Activated CD4-positive, alpha-beta T cell treated with anti-CD3 and anti-CD28 coated beads, Interleukin-10, Interleukin-2, amounts not matched to agents 100 ng/mL and 50 ng/mL, durations not matched to agents 16 hours and 8 hours (primary cell): ENCODE measurements around the gene KCNJ15.
A peak's percentile ranks its signal among the peaks of the same experiment; 100 is the strongest.

Source experiments
- DNase-seq: peaks from one replicate; pipeline ENCODE4 v3.0.0-alpha.2; 2020

The KCNJ15 gene

GRCh38 chr21:38300141-38300578 is 43.4 kb downstream of the KCNJ15 start:
- DNase-seq = peak; percentile 44

GRCh38 chr21:38301321-38302214 is 44.8 kb downstream of the KCNJ15 start:
- no peak for DNase-seq

DNA sequence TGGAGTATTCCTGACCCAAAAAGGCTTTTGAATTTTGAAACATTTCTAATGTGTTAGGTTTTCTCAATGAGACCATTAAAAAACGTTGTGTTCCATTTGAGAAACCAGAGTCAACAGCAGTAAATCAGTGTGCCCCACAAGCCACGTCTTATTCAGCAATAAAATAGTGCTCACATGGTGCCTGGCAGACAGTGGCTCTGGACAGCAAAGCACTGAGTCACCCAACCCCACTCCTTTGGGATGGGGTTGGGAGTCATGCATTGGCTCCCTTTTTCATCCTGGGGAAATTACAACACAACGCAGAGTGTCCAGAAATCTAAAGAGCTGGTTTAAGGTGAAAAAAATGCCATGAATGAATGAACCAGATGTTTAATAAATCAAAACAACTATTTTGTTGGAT is 46.5 kb downstream of the KCNJ15 start:
- DNase-seq = no peak

GRCh38 chr21:38306433-38307141 is 49.8 kb downstream of the KCNJ15 start:
- DNase-seq = peak; percentile 24

GRCh38 chr21:38307771-38308531 is 51.2 kb downstream of the KCNJ15 start:
- DNase-seq = no peak

DNA sequence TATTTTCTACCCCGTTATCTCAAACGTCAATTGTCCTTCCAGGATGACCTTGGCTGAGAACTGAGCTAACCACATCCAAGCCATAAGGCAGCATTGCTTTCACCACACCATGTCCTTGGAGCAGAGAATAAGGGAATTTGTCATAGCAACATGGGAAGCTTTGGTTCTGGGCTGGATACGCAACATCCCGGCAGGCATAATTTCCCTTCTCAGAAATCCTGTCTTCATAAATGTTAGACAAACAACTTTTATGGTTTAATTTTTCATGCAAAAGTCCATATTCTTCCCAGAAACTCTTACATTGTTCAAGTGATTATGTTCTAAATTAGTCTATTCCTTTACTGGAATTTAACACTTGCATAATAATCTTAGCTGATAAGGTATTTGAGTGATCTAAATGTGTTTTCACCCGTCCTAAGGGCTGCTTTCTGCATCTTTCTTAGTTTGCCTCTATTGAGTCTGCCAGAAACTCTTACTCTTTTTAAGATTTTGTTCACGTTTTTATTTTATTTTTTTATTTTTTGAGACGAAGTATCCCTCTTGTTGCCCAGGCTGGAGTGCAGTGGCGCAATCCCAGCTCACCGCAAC is 51.8 kb downstream of the KCNJ15 start:
- DNase-seq = no peak

GRCh38 chr21:38310646-38311485 is 54.1 kb downstream of the KCNJ15 start:
- no peak for DNase-seq

DNA sequence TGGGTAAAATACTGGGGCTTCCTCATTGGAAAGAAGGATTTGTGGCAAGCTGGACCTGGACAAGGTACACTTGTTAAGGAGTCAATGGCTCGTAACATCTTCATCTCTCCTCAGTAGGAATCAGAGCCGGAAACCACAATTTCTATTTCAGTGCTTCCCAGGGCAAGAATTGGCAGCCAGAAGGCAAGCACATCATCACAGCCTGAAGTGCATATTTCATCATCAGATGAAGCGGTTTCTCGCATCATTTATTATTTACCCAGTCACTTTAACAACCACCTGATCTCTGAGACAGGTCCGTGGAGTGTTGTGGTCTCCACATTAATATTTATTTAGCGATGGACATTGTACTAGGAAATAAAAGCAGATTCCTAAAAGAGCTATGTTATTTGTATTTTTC is 55.0 kb downstream of the KCNJ15 start:
- DNase-seq = no peak

DNA sequence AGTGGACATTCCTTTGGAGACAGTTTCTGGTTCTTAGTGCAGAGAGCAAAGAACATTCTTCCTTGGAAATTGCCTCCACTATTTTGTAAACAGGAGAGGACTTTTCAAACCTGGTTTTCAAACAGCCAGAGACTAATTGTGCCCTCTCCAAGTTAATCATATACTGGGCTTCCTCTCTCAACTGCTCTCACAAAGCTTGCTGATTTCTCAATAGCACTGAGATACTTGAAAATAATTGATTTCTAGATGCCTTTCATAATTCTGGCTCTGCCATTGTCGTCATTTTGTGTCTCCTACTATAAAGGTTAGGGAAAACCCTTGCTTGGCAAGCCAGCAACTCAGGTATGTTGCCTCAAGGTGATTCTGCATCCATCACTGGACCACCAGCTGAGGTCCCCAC is 56.0 kb downstream of the KCNJ15 start:
- DNase-seq = no peak

DNA sequence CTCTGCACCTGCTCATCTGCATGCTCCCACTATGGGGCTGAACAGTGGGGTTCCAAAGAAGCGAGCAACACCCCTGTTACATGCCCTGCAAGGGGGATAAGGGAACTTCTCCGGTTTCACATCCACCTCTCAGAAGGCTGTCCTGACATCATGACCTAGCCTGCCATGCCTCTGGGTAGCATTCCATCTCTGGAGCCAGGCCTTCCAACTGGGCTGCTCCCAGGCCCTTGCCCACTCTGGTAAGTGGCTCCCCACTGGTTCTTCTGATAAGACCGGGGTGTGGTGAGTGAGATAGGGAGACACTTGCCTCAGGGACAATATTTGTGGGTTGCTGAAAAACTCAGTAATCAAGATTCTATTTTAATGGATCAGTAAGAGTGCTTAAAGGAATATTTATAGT is 57.8 kb downstream of the KCNJ15 start:
- DNase-seq = no peak

GRCh38 chr21:38315122-38315521 is 58.3 kb downstream of the KCNJ15 start:
- DNase-seq = no peak

DNA sequence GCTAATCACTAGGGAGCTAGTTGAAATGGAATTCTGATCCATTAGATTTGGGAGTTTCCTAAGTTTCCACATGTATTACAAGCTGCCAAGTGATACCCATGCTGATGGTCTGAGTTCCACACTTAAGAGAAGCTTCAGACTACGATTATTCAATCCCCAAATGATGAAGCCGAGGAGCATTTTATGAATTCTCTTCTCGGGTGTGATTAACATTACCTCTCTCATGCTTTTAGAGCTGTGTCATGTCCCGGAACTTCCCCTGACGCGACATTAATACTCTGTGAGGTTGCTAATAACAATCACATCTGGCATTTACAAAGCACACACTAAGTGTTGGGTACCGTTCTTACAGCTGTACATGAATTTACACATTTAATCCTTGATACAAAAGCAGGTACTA is 63.0 kb downstream of the KCNJ15 start:
- DNase-seq = no peak

GRCh38 chr21:38321568-38321967 is 64.8 kb downstream of the KCNJ15 start:
- no peak for DNase-seq

- DNase-seq = no peak
Observed at GRCh38 chr21:38322311-38322950, 65.6 kb downstream of the KCNJ15 start.

GRCh38 chr21:38323721-38324531 is 67.1 kb downstream of the KCNJ15 start:
- peak; percentile 5 for DNase-seq

GRCh38 chr21:38325216-38325615 is 68.4 kb downstream of the KCNJ15 start:
- DNase-seq = no peak

DNA sequence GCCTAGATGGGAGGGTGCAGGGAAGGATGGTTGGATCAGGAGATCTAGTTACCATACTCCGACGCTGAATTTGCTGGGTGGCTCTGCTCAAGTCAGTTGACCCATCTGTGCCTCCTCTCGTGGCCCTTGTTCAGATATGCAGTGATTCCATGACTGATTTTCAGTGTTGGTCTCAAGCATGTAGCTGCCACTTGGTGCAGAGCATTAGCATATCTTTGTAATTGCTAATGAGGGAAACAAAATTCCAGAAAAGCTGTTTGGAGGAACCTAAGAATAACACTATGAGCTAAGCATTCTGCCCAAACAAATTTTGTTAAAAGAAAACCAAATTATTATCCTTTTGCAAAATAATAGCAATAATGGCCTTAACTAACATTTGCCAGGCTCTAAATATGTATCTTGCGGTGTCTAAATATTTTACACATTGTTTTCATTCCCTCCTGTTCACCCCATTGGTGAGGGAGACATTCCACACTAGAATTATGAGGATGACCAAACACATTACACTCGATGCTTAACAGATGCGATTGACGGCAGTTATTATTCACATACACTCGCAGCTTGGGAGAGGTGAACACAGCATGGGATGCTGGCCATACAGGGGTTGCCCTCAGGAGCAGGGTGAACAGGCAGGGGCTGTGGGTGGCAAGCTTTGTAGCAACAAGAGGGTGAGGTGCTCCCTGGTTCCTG is 69.1 kb downstream of the KCNJ15 start:
- no peak for DNase-seq

- DNase-seq = no peak
Observed at GRCh38 chr21:38326429-38326828, 69.6 kb downstream of the KCNJ15 start.

GRCh38 chr21:38326899-38327298 is 70.1 kb downstream of the KCNJ15 start:
- no peak for DNase-seq

DNA sequence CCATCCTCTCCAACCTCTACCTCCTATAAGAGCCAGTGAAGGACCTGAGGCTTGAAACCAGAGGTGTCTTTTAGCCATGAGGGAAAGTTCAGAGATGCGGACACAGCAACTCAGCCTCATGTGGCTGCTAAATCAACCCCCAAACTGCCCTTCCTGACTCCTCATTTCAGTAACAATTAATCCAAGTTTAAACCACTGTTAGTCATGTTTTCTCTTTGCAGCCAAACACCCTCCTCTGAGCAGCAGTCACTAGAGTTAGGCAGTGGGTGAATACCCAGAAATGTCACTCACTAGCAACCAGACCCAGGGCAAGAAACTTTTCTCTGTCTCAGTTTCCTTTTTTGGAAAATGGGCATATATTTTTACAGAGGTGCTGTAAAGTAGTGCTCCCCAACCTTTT is 71.2 kb downstream of the KCNJ15 start:
- peak; percentile 33 for DNase-seq
